SK-N-SH treated with all-trans-retinoic acid at 6 μM for 48 hours (cell line): ENCODE measurements around the gene CHST4.

ENCODE experiments used
- ARNTL ChIP-seq: fragments of 450-650 bp; formaldehyde crosslinking; IDR thresholded peaks from 2 replicates; pipeline ENCODE4 v1.5.0; 2020; ENCODE audit warnings: low read depth, mild to moderate bottlenecking, moderate library complexity, borderline replicate concordance
- BACH2 ChIP-seq: fragments of 250-450 bp; sonication (Bioruptor Pico); IDR thresholded peaks from 2 replicates; pipeline ENCODE4 v1.9.0; 2021; ENCODE audit warnings: mild to moderate bottlenecking, borderline replicate concordance
- ISL1 ChIP-seq: fragments of 250-450 bp; sonication (Bioruptor Pico); IDR thresholded peaks from 2 replicates; pipeline ENCODE4 v2.1.2; 2022; ENCODE audit warnings: mild to moderate bottlenecking, moderate library complexity
- PPARA ChIP-seq: fragments of 250-450 bp; sonication (Bioruptor Pico); IDR thresholded peaks from 2 replicates; pipeline ENCODE4 v1.5.0; 2020; ENCODE audit warnings: mild to moderate bottlenecking, borderline replicate concordance
- RARB ChIP-seq: fragments of 250-450 bp; sonication (Bioruptor Pico); IDR thresholded peaks from 2 replicates; pipeline ENCODE4 v1.8.0; 2021; ENCODE audit warnings: mild to moderate bottlenecking, moderate library complexity
- SNAI2 ChIP-seq: fragments of 250-450 bp; sonication (Bioruptor Pico); IDR thresholded peaks from 2 replicates; pipeline ENCODE4 v1.5.0; 2020; ENCODE audit warnings: mild to moderate bottlenecking, moderate library complexity
- TCF4 ChIP-seq: fragments of 250-450 bp; sonication (Bioruptor Pico); IDR thresholded peaks from 2 replicates; pipeline ENCODE4 v1.8.0; 2021; ENCODE audit warnings: mild to moderate bottlenecking, moderate library complexity, borderline replicate concordance
- ZFP3 ChIP-seq: fragments of 250-450 bp; sonication (Bioruptor Pico); IDR thresholded peaks from 2 replicates; pipeline ENCODE4 v1.5.0; 2020; ENCODE audit warnings: mild to moderate bottlenecking, moderate library complexity
- ZFP30 ChIP-seq: fragments of 450-650 bp; formaldehyde crosslinking; IDR thresholded peaks from 2 replicates; pipeline ENCODE4 v1.5.0; 2022; ENCODE audit warnings: mild to moderate bottlenecking, moderate library complexity
- ZNF565 ChIP-seq: fragments of 450-650 bp; formaldehyde crosslinking; conservative IDR thresholded peaks from 2 replicates; pipeline ENCODE4 v1.5.0; 2020; ENCODE audit warnings: low read depth, mild to moderate bottlenecking, moderate library complexity
- TF ChIP-seq, protein P1 (sequence below): fragments of 250-450 bp; sonication (Bioruptor Pico); IDR thresholded peaks from 2 replicates; pipeline ENCODE4 v1.8.0; 2020; ENCODE audit warnings: mild to moderate bottlenecking, moderate library complexity, borderline replicate concordance
- TF ChIP-seq, protein P2 (sequence below): fragments of 250-450 bp; sonication (Bioruptor Pico); IDR thresholded peaks from 2 replicates; pipeline ENCODE4 v1.5.0; 2020; ENCODE audit warnings: mild to moderate bottlenecking, moderate library complexity
- TF ChIP-seq, protein P3 (sequence below): fragments of 250-450 bp; sonication (Bioruptor Pico); IDR thresholded peaks from 2 replicates; pipeline ENCODE4 v1.5.1; 2020; ENCODE audit warnings: low read depth, mild to moderate bottlenecking, moderate library complexity

DNA sequence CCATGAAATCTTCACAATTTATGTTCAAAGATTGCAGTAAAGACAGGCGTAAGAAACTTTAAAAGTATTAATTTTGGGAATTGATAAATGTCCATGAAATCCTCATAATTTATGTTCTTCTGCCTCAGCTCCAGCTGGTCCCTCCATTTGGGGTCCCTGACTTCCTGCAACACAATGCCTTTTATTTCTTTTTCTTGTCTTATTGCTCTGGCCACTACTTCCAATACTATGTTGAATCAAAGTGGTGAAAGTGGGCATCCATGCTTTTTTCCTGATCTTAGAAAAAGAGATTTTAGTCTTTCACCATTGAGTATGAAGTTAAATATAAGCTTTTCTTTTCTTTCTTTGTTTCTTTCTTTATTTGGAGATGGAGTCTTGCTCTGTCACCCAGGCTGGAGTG, 36.3 kb downstream of the CHST4 start:
- TF ChIP-seq ZFP30: no peak
- TF ChIP-seq, protein P1, sequence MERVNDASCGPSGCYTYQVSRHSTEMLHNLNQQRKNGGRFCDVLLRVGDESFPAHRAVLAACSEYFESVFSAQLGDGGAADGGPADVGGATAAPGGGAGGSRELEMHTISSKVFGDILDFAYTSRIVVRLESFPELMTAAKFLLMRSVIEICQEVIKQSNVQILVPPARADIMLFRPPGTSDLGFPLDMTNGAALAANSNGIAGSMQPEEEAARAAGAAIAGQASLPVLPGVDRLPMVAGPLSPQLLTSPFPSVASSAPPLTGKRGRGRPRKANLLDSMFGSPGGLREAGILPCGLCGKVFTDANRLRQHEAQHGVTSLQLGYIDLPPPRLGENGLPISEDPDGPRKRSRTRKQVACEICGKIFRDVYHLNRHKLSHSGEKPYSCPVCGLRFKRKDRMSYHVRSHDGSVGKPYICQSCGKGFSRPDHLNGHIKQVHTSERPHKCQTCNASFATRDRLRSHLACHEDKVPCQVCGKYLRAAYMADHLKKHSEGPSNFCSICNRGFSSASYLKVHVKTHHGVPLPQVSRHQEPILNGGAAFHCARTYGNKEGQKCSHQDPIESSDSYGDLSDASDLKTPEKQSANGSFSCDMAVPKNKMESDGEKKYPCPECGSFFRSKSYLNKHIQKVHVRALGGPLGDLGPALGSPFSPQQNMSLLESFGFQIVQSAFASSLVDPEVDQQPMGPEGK: no peak
- no peak for TF ChIP-seq PPARA (CRISPR knock-in tag)
- TF ChIP-seq ISL1: no peak
- no peak for TF ChIP-seq TCF4 (CRISPR knock-in tag)
- TF ChIP-seq RARB: no peak
- no peak for TF ChIP-seq SNAI2
- no peak for TF ChIP-seq ZNF565 (CRISPR knock-in tag)
- TF ChIP-seq ARNTL (CRISPR knock-in tag): no peak
- TF ChIP-seq, protein P2, sequence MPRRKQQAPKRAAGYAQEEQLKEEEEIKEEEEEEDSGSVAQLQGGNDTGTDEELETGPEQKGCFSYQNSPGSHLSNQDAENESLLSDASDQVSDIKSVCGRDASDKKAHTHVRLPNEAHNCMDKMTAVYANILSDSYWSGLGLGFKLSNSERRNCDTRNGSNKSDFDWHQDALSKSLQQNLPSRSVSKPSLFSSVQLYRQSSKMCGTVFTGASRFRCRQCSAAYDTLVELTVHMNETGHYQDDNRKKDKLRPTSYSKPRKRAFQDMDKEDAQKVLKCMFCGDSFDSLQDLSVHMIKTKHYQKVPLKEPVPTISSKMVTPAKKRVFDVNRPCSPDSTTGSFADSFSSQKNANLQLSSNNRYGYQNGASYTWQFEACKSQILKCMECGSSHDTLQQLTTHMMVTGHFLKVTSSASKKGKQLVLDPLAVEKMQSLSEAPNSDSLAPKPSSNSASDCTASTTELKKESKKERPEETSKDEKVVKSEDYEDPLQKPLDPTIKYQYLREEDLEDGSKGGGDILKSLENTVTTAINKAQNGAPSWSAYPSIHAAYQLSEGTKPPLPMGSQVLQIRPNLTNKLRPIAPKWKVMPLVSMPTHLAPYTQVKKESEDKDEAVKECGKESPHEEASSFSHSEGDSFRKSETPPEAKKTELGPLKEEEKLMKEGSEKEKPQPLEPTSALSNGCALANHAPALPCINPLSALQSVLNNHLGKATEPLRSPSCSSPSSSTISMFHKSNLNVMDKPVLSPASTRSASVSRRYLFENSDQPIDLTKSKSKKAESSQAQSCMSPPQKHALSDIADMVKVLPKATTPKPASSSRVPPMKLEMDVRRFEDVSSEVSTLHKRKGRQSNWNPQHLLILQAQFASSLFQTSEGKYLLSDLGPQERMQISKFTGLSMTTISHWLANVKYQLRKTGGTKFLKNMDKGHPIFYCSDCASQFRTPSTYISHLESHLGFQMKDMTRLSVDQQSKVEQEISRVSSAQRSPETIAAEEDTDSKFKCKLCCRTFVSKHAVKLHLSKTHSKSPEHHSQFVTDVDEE (CRISPR knock-in tag): no peak
- TF ChIP-seq BACH2: no peak
- TF ChIP-seq, protein P3, sequence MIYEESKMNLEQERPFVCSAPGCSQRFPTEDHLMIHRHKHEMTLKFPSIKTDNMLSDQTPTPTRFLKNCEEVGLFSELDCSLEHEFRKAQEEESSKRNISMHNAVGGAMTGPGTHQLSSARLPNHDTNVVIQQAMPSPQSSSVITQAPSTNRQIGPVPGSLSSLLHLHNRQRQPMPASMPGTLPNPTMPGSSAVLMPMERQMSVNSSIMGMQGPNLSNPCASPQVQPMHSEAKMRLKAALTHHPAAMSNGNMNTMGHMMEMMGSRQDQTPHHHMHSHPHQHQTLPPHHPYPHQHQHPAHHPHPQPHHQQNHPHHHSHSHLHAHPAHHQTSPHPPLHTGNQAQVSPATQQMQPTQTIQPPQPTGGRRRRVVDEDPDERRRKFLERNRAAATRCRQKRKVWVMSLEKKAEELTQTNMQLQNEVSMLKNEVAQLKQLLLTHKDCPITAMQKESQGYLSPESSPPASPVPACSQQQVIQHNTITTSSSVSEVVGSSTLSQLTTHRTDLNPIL: no peak
- TF ChIP-seq ZFP3 (CRISPR knock-in tag): no peak
